Measurements from ENCODE around the gene PET117. TPM values are rescaled to one million over a fixed set of nuclear protein-coding genes. Genes with fewer than 3 reads are reported as not detected.

Gene PET117, protein sequence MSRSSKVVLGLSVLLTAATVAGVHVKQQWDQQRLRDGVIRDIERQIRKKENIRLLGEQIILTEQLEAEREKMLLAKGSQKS
- 11.6 and 15.5 TPM in 2 replicates for total RNA-seq

DNA sequence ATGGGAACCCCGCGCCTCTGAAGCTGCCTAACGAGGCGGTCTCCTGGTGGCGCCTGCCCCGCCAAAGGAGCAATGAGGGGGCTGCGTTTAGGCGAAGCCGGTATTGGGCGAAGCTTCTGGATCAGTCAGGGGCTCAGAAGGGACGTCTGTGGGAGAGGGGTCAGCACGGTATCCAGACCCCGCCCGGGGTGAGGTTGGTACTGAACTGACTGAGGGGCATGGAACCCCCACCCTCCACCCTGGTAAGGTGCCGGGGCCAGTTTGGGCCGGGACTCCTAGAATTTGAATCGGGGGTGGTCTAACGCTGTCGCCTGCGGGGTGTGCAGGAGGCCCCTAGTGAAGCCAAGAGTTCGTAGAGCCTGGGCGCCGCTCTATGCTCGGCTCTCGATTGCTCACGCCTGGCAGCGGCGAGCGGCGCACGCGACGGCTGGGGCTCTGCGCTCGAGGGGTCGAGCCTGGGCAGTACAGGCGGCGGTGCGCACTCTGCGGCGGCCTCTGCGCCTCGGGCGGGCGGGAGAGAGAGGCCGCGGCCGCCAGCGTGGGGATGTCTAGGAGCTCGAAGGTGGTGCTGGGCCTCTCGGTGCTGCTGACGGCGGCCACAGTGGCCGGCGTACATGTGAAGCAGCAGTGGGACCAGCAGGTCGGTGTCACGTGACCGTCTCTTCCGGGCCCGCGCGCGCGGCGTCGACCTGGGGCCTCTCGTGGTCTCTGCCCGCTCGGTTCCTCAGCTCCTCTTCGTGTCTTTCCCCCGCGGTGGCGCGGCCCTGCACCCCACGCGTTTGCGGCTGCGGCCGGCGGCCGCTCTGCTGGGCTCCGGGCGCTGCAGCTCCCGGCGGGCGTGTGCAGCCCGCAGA lies at the start of gene PET117, which contains the start of gene KAT14:
PET117 (plus strand) TSS at position 452 of the 854 bp plus-strand sequence; CDS start at position 545, 93 bp downstream.
KAT14 (plus strand) TSS at position 452 of the 854 bp plus-strand sequence. CDS start 4,798 bp downstream, outside the sequence.

Other genes starting within 250 kb of the PET117 start
- gene SNX5, start 169.1 kb upstream of the PET117 start, total RNA-seq = 88.2 and 115 TPM in 2 replicates
- gene MGME1, start 168.8 kb upstream of the PET117 start, total RNA-seq = 7.2 and 12.9 TPM in 2 replicates
- 7.4 and 14.6 TPM in 2 replicates for gene OVOL2, start 79.9 kb upstream of the PET117 start, total RNA-seq
- 9.0 and 12.5 TPM in 2 replicates for gene KAT14, start within 50 bp of the PET117 start, total RNA-seq
- gene ZNF133, start 150.7 kb downstream of the PET117 start, total RNA-seq = 15.4 and 17.0 TPM in 2 replicates